Ovary (tissue), 9 donors: ENCODE measurements around the gene C1QL2. TPM values are rescaled to one million over a fixed set of nuclear protein-coding genes. Genes with fewer than 3 reads are reported as not detected.

Experiments
- DNase-seq, 5 donors: peaks; one replicate each; pipeline ENCODE4 v3.0.0-alpha.2; 2019 to 2020
- H3K27ac ChIP-seq, 2 donors: fragments of 200-600 bp; one replicate each; pipeline versions ENCODE4 v1.5.1 to v1.8.0; 2019 to 2022
- H3K27me3 ChIP-seq: fragments of 200-600 bp; one replicate; pipeline ENCODE4 v1.8.0; 2022
- H3K36me3 ChIP-seq: fragments of 200-600 bp; sonication (generic); one replicate; pipeline ENCODE4 v1.5.1; 2019
- H3K4me1 ChIP-seq: one replicate; pipeline ENCODE4 v1.8.1; 2013; ENCODE audit warnings: mild to moderate bottlenecking, moderate library complexity; ENCODE audit not compliant: insufficient read depth
- H3K4me3 ChIP-seq: fragments of 200-600 bp; sonication (generic); one replicate; pipeline ENCODE4 v1.5.1; 2017
- H3K9me3 ChIP-seq, 2 donors: fragments of 200-600 bp in 1 of 2; sonication (generic) in 1 of 2; one replicate each; pipeline versions ENCODE4 v1.5.1 to v1.8.1; 2013 to 2019; ENCODE audit warnings: mild to moderate bottlenecking in 1 of 2, moderate library complexity in 1 of 2
- CTCF ChIP-seq, 3 donors: fragments of 450-650 bp in 2 of 3; fragments of 200-600 bp in 1 of 3; IDR thresholded peaks; one replicate each; pipeline versions ENCODE4 v1.5.1 to v1.8.0; 2016 to 2022; ENCODE audit warnings: antibody characterized with exemption in 3 of 3, mild to moderate bottlenecking in 1 of 3
- EP300 ChIP-seq: sonication (generic); formaldehyde crosslinking; IDR thresholded peaks from one replicate; pipeline ENCODE4 v1.6.1; 2017; ENCODE audit warnings: antibody characterized with exemption
- POLR2A ChIP-seq: fragments of 450-650 bp; IDR thresholded peaks from one replicate; pipeline ENCODE4 v1.6.1; 2017; ENCODE audit warnings: antibody characterized with exemption, mild to moderate bottlenecking, moderate library complexity
- WGBS, 3 donors: extraction: QIAGEN DNeasy Blood & Tissue Kit in 1 of 3; methylation state at CpG; one replicate each; pipeline versions ENCODE4 v1.1.5 to v1.1.7; 2013 to 2017; 5-methylcytosine and 5-hydroxymethylcytosine counted together
- intact Hi-C, 4 donors: fragments of 100-400 bp; cut with DNase I; formaldehyde crosslinking; loops; one replicate each; pipeline versions ENCODE4 v1.11.0 to v1.15.1; 2022 to 2023
- polyA plus RNA-seq, 2 donors: library from polyadenylated mRNA; stranded (reverse); fragments of 200-250 nt in 1 of 2; fragments of 350-450 nt in 1 of 2; fragmentation: Illumina TruSeq in 1 of 2; extraction: RNeasy Lipid Tissue Mini Kit (QIAGEN cat#74804) in 1 of 2; gene quantifications; one replicate each; pipeline ENCODE4 v1.2.3, GENCODE V29; 2013 to 2014
- total RNA-seq, 7 donors: library from RNA; depleted of rRNA in 2 of 7; stranded (reverse); fragments of >200 nt in 2 of 7; fragmentation: NEBNext Ultra II Directional in 3 of 7; extraction: Animal tissue kit (Norgen Biotek cat#: 25700) in 3 of 7; gene quantifications; one replicate each; pipeline versions ENCODE4 v1.1.0 to v1.2.4, GENCODE V29; 2016 to 2023
- donor health status: DM: no; HTN: no; CAD: no; lungs with moderate emphysema.
- donor health status: DM: no; HTN: no; CAD: no.
- donor health status: Bipolar disorder and iron deficiency.
- donor health status: DM: yes; HTN: yes; CAD: no.
- donor health status: DM: no; HTN: no; CAD: no.
- donor health status: DM: yes; HTN: yes; CAD: no.

Gene C1QL2
- total and polyA plus RNA-seq, 9 donors = 0.10 to 0.23 (median 0.17) TPM; not detected in 5

DNA sequence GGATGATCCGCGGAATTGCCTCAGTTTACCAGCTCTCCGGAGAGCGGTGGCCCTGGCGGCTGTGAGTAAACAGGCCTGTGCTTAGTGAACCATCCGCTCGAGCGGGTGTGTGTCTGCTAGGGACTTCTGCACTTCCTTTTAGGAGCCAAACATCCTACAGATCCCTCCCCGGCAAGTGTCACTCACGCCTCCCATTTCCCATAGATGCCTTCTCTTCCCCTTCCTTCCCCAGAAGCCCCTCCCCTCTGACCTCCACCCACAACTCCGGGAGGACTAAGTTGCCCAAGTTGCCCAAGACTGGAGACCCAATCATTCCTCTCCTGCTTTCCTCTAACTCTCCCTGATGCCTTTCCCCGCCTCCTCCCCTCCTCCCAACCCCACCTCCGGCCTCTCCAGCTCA is 2.9 kb downstream of the C1QL2 start:
- Histone ChIP-seq H3K4me1 (peaks cover 4% of the 10 kb centered on the region), H3K27me3 (peaks cover 4% of the 10 kb centered on the region), H3K36me3 (no peaks in the 10 kb centered on the region), H3K9me3 (no peaks in the 10 kb centered on the region), H3K4me3 (no peak overlapping the region), H3K27ac (no peak overlapping the region)
- no peak for DNase-seq
- 15 to 39% (median 25%) methylated on average over 13 of the region's 13 CpGs for WGBS, 3 donors
- intact Hi-C loops = no loop called here
- TF ChIP-seq POLR2A (no peak), CTCF (IDR thresholded peaks at IDR 0.05) (no peak)

DNA sequence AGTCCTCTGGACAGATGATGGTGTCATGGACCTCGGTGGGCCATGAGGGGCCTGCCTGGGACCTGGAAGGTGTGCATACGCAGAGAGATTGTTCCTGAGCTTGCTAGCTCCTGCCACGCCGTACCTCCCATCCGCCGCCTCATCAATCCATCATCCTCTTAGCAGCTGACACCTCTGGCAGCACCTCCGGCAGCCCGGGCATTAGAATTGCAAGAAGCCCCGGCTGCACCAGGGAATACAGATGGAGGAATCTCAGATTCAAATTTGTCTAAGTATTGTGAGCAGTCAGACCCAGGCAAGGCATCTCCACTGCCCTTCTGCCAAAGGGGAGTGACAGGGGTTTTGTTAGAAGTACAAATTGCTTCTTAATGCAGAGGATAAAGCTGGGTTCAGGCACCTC is 4.5 kb downstream of the C1QL2 start:
- H3K4me3 ChIP-seq = no peak overlapping the region
- H3K27me3 ChIP-seq = peaks cover 4% of the 10 kb centered on the region
- no peaks in the 10 kb centered on the region for H3K36me3 ChIP-seq
- peaks cover 4% of the 10 kb centered on the region for H3K4me1 ChIP-seq
- intact Hi-C loops = no loop called here
- no peaks in the 10 kb centered on the region for H3K9me3 ChIP-seq
- TF ChIP-seq POLR2A = no peak
- no peak for TF ChIP-seq CTCF (IDR thresholded peaks at IDR 0.05)
- no peak for TF ChIP-seq EP300
- 40 to 57% (median 47%) methylated on average over 9 of the region's 9 CpGs for WGBS, 3 donors
- no peak for DNase-seq
- H3K27ac ChIP-seq = no peak overlapping the region

DNA sequence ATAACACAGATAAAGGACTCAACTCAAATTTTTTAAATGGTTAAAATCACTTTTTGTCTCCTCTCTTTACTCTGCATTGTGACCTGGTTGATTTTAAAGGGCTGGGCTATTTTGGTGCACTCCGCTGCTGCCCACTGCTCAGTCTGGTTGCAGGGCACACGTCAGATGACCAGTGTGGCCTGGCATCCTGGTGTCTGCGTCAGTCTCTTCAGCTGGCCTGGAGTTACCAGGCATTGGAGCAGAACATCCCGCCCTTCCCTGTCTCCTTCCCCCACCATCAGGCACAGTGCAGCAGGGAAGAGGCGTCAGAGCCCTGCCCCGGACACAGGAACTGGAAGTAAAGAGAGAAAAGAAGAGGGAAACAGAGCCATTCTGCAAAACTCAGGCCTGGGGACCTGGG is 8.9 kb downstream of the C1QL2 start:
- H3K36me3 ChIP-seq = no peaks in the 10 kb centered on the region
- H3K4me3 ChIP-seq = no peak overlapping the region
- H3K4me1 ChIP-seq = no peaks in the 10 kb centered on the region
- H3K27ac ChIP-seq = no peak overlapping the region
- no peaks in the 10 kb centered on the region for H3K9me3 ChIP-seq
- no peak for DNase-seq
- 60 to 83% (median 80%) methylated on average over 6 of the region's 6 CpGs for WGBS, 3 donors
- intact Hi-C loops = no loop called here
- H3K27me3 ChIP-seq = no peaks in the 10 kb centered on the region
- TF ChIP-seq CTCF (IDR thresholded peaks at IDR 0.05) (no peak), EP300 (no peak), POLR2A (no peak)

- Histone ChIP-seq H3K36me3 (no peaks in the 10 kb centered on the region), H3K27ac (no peak overlapping the region), H3K4me1 (no peaks in the 10 kb centered on the region), H3K27me3 (no peaks in the 10 kb centered on the region), H3K4me3 (no peak overlapping the region), H3K9me3 (no peaks in the 10 kb centered on the region)
- WGBS, 3 donors = 65 to 77% (median 67%) methylated on average over 11 of the region's 11 CpGs
- TF ChIP-seq EP300 = no peak
- TF ChIP-seq POLR2A = no peak
- no peak for TF ChIP-seq CTCF (IDR thresholded peaks at IDR 0.05)
- DNase-seq = no peak
- intact Hi-C loops = no loop called here
Observed at GRCh38 chr2:119147776-119148715, 10.5 kb downstream of the C1QL2 start.
